ENCODE data around the gene KPNA3.

GRCh38 chr13:49776871-49777270, 15.6 kb downstream of the KPNA3 start:
- TF ChIP-seq CTCF (IDR thresholded peaks at IDR 0.05) (no peak), EP300 (IDR thresholded peaks at IDR 0.05) (no peak)
